GM21447 (cell line): ENCODE data around the gene AGBL1.

Experiments
- ATAC-seq: cut with Tn5 transposase; IDR thresholded peaks from one replicate; pipeline ENCODE4 v1.9.1; 2021; ENCODE audit not compliant: unreplicated experiment

AGBL1 gene

DNA sequence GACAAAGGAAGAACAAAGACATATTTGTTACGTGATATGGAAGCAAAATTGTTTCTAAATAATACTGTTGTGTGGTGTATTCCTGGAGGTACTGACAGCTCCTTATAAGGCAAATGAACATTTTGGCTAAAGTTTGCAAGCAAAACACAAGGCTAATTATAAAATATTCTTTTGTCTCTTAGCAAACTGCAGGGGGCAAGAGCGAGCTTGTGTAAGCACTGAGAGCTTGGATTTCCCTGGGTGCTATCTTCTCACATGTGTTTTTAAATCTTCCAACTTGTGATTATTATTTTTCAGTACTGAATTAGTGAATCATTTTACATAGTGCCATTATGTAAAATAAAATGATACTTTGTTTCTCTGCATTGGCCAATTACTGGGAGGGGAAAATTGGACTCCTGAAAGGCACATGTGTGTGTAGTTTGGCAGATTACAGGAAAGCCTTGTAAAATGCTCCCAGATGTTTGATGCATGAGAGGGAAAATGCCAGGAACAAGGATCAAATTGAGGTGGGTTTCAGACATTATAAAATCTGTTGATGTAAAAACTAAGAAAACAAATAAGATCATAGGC lies 611.5 kb downstream of the AGBL1 start:
- ATAC-seq = no peak

DNA sequence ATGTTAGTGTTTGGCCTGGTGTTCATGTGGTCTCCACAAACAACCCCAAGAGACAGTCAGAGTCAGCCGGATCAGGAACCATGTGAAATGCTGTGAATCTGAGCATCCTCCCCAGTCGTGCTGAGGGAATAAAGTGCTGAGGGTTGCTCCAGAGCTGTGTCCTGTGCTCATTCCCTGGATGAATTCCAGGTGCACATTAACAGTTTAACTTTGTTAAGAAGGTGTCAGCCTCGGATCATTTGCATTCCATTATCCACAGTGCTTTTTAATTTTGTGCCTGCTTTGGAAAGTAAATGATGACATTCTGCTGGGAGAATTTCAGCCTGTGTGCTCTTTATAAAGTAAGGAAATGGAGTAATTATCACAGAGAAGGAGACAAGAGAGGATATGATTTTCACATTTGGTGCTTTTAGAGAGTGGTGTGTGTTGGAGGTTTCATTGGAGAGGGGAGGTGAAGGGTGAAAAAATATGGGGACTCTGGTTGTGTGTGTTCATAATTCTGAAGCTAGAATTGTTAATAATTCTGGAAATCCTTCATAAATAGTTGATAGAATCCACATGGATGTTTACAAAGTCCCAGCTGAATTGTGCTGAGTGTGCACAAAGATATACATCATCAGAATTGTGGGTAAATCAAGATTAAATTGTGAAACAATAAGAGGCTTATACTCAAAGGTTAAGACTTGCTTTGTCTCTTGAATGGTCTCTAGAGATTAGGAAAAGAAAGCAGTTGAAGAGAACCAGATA lies 621.4 kb downstream of the AGBL1 start:
- ATAC-seq = no peak

DNA sequence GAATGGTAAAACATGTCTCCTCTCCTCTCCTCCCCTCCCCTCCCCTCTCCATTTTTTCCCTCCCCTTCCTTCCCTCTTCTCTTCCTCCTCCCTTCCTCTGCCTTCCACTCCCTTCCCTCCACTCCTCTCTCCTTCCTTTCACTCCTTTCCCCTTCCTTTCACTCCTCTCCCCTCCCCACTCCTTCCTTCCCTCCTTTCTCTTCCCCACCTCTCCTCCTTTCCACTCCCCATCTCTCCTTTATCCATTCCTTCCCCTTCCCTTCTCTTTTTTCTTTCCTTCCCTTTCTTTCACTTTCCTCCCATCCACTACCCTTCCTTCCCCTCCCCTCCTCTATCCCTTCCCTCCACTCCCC lies 621.9 kb downstream of the AGBL1 start:
- ATAC-seq = no peak

DNA sequence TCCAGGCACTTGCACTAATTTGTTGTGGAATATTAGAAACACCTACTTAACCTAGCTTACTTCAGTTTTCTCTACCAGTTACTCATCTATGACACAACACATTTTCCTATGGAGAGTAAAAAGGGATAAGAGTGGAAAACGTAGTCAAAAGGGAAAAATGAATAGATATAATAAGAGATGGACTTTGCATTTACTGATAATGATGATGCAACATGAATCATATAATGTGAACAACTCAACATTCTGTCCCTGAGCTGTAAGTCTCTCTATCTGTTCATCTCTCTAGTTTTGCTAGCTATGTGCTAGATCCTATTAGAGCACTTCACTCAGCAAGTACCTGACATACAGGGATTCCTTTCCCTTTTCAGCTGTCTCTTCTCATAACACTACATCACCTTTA lies 627.1 kb downstream of the AGBL1 start:
- no peak for ATAC-seq

DNA sequence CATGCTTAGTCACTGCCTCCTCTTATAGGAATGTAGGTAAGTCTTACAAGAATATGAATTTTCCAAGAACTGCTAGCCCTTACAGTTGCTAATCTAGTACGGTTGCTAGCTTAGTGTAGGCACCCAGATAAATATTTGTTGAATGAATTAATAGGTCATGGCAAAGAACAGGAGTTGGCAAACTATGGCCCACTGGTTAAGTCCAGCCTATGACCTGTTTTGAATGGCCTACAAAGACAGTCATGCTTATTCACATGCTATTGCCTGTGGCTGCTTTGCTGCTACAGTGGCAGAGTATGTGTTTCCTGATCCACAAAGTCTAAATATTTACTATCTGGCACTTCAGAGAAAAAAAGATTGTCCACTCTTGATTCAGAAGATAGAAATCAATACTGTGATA lies 631.8 kb downstream of the AGBL1 start:
- no peak for ATAC-seq

DNA sequence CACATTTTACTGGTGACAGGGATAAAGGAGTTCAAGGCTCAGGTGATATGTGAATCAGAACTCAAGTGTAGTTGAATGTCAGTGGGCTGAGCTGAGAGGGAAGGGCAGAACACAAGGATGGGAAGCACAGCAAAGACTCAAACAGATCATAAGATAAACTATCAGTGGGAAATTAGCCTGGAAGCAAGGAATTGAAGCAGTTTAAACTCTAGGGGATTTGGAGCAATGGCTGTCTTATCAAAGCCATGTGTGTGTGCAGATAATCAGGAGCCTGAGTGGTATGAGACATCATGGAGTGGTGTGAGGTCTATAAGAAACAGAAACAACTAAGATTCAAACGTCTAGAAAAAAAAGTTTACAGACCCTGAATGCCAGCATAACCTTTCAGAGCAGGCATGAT lies 634.6 kb downstream of the AGBL1 start:
- ATAC-seq = no peak

DNA sequence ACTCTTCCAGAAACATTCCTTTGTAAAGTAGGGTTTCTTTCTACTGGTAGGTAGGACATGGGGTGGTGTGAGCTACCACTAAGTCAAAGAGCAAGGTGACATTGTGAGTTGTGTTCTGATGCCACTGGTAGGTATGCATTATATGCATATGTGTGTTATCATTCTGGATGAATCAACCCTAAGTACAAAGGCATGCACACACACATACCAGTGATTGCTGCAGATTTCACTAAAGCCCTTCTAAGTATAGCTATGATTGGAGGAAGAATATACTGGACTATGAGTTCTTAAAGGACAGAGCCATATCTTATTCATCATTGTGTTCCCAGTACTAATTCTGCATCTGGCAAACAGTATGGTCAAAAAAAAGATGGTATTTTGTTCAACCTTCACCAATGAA lies 646.0 kb downstream of the AGBL1 start:
- ATAC-seq = no peak

DNA sequence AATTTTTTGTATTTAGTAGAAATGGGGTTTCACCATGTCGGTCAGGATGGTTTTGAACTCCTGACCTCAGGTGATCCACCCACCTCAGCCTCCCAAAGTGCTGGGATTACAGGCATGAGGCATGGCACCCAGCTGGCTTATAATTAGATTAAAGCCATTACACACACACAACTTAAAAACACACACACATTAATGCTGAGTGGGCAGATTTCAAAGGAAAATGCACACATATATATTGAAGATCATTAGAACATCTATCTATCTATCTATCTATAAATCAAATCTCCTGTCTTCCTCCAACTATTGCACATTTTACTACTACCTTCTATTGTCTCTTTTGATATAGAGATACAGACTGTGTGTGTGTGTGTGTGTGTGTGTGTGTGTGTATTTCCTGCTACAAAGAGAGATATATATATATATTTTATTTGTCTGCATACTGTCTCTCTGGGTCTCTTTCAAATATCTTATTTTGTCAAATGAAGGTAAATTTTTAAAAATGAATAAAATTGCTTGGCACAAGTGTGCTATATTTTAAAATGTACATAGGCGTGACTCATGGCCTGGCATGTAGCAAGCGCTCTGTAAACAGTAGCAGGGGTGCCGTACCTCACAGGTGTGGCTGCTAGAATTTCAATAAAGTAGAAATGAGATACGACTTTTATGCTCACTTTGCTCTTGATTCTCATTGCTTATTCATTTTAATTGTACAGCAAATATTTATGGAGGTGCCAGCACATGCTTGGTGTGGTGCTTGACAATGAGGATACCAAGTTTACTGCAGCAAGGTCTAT lies 655.8 kb downstream of the AGBL1 start:
- ATAC-seq = no peak

DNA sequence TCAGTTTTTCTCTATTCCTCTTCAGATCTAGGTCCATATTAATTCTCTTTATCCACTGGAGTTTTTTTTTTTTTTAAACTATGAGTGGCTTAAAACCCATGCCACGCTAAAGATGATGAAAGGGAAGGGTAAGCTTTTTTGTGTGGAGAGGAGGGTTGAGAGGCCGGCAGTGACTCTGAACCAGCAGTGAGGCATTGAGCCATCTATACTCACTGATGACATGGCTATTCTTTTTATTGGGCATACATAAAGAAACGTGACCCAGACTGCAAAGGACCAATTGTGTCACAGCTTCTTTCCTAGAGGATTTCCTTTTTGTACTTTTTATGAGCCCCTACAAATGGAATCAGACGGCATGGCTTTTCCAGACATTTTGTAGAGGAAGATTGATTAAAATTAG lies 662.2 kb downstream of the AGBL1 start:
- ATAC-seq = no peak

DNA sequence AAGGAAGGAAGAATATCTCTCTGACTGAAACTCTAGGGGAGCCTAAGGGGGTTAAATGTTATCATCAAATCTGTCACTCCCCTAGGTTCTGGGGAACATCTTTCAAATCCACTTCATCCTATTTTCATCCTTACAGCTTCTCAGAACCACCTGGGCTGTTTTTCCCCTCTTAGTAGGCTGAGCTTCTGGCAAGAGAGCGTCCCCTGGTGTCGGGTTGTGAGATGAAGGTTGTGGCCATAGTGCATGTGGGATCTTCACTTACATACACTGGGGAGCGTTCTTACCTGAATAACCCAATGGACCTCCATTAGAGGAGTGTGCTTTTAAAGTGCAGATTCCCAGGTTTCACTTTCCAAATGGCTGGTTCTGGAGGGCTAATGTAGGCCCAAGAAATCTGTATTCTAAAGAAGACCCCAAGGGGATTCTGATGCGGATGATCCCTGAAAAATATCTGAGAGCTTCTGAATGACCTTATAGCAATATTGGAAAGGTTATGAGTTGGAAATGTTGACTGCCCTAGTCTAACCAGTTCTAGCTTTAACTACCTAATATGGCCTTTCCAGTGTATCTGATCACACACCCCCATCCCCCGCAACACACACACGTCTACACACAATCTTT lies 663.7 kb downstream of the AGBL1 start:
- no peak for ATAC-seq

DNA sequence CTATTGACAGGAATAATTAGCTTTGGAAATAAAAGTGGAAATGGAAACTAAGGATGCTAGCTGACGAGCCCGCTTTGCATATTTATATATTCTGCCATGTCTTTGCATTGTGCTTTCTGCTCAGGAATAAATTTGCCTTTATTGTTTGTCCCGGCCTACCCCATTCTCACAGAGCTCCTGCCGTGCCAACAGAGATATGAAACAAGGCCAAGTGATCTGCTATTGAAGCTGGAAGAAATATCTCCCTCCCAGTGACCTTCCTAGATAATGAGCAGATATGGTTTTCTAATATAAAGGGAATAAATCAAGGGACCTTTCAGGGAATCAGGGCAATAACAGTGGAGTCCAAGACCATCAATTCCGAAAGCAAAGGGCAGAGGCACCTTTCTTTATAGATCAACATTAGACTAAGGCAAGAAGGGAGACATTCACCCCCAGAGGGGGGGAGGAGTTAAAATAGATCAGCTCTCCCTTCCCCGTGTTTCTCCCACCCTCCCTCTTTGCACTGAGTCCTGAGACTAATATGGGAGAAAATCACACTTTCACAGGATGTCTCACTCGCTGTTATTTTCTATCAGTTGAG lies 664.6 kb downstream of the AGBL1 start:
- ATAC-seq = no peak

DNA sequence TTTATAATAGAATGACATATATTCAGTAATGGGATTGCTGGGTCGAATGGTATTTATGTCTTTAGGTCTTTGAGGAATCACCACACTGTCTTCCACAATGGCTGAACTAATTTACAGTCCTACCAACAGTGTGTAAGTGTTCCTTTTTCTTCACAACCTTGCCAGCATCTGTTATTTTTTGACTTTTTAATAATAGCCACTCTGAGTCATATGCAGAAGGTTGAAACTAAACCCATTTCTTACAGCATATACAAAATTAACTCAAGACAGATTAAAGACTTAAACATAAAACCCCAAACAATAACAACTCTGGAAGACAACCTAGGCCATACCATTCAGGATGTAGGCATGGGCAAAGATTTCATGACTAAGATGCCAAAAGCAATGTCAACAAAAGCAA lies 671.4 kb downstream of the AGBL1 start:
- no peak for ATAC-seq

DNA sequence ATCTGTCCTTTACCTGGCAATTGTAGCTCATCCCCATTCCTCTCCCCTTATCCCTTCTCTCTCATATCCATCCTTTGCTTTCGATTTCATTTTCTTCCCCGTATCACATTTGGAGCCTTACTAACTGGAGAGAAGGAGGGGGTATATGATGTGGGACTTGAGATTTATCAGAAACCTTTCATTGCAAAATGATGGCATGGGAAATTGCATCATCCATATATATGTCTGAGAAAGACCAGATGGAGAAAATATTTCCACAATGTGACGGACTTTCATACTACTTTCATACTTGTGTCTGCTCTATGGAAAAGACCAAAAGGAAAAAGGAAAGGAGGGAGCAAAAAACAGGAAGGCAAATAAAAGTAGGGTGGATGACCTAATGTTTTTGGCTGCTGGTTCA lies 675.2 kb downstream of the AGBL1 start:
- no peak for ATAC-seq

DNA sequence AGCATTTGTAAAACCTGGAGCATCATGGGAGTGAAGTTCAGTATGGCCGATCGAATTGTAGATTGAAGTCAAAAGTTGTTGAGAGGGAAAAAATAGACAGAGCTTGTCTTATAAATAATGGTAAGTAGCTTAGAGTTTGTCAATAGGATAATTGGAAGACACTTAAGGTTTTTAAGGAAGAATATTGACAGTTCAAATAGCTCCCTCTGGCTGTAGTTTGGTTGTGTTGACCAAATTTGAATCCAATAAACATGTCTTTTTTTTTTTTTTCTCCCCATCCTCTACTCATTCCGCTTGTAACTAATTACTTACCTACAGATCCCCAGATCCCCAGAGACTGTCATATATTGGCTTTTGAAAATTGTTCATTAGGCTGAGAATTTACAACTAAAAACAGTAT lies 677.0 kb downstream of the AGBL1 start:
- ATAC-seq = no peak

DNA sequence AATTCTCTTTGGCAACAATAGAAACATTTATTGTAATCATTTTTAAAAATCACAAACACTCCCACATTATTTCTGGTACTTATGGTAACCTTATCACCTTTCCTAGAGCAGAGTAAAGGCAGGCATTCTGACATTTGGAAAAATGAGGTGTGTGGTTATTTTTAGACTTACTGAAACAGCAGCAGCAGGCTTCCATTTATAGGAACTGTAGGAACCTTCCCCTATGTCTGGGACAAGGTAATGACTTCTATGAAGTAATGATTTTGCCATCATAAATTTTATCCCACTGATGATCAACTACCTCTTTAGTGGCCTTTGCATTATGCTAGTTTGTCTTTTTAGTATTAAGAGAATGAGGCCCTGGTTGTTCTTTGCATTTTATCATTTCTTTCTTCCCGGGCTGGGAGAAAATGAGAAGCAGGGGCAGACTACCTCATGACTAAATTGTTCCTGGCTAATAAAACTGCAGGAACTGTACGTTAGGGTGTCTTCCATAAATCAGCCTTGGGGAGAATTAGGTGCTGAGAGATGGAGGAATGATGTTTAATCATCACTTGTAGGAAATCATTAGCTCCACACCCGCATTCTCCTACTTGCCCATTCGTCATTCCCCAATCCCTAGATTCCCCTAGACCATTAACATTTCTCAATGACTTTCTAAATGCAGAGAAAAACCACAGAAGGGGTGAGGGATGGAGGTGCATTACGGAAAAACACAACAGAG lies 680.3 kb downstream of the AGBL1 start:
- no peak for ATAC-seq

DNA sequence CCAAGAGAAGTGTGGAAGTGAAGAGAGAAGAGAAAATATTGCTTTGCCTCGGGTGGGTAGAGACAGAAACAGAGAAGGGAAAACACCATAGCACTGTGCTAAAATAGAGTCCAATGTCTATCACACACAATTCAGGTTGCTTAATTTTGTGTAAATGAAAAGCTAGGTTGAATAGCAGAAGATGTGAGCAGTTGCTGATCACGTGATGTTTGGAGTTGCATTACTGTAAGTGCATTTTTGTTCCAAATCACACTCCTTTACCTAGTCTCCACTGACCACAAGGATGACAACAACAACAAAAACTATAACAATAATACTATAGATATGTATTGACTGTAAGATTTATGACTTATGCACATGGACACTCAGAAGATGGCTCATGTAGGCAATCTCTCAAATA lies 683.2 kb downstream of the AGBL1 start:
- ATAC-seq = no peak

DNA sequence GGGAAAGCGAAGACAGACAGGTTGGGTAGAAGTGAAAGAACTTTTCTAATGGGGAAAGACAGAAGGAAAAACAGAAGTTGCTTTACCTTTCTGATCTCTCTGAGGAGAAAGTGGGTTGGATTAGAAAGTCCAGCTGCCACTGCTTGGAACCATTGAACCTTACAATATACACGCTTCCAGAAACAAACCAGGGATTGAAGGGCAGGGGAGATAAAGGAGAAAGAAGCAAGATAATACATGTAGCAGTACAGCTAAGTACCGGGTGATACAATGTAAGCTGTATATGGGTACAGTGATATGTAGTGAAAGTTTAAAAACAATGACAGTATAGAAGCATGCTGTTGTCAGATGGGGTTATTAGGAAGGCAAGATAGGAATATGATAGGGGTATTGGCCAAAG lies 684.4 kb downstream of the AGBL1 start:
- ATAC-seq = no peak

DNA sequence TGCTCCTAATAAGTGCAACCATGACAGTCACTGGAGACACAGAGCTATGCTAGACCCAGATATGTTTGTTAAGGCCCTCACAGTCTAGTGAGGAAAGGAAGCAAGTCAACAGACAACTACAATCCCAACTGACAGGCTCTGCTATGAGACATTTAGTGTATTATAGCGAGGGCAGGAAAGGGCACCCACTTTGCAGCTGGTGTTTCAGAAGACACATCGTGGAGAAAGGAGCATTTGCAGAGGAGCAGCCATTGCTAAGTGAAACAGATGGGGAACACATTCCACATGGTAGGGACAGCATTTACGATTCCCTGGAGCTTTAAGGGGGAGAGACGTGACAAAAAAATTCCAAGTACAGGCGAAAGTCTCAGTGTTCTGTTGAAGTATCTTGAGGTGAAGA lies 685.6 kb downstream of the AGBL1 start:
- ATAC-seq = no peak

DNA sequence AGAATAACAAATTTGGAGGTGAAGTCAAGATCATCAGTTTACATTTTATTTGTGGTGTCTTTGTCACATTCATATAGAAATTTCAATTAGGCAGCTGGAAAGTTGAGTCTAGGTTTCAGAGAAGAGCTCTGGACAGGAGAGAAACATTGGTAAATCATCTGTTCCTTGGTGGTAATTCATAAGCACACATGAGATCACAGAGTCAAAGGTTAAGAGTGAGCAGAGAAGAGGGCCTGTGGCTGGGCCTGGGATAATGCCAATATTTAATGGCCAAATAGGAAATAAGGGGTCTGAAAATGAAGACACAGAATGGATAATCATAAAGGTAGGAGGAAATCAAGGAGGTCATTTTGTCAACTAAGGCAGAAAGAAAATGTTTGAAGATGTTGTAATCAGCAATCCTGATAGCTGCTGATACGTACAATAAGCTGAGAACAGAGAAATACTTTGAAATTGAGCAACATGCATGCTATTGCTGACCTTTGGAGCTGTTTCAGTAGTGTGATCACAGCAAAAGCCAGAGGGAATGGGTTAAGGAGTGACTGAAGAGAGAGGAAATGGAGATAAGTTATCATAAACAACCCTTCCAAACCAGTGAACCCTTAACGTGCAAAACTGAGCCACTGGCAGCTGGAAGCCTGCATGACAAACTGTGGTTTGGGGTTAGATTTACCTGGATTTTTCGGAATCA lies 692.8 kb downstream of the AGBL1 start:
- ATAC-seq = no peak

DNA sequence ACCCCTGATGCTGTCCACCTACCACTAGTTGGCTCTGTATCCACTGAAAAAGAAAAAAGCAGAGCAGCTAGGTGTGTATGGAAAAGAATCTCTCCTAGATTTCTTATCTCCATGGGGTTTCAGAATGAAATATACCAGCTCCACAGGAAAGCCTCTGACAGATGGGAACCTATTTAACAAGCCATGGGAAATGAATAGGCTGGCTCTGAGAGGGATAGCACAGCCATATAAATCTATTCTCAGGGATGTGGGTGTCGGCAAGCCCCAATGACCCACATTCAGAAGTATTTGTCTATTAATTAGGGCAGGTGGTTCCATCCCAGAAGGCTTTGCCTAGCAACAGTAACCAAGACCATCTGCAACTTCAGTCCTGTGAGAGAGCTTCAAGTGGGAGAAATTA lies 694.1 kb downstream of the AGBL1 start:
- no peak for ATAC-seq
